Measurements from ENCODE around the gene C19orf47.

GRCh38 chr19:40367577-40368434, 19.6 kb upstream of the C19orf47 start:
- TF ChIP-seq CTCF (conservative IDR thresholded peaks at IDR 0.05 in 1 of 2, IDR thresholded peaks at IDR 0.05 in 1 of 2; ENCODE audit: extremely low read depth in 1 of 2, insufficient read depth in 1 of 2, low read depth in 1 of 2, low read length in 2 of 2) (no peak), EZH2 (IDR thresholded peaks at IDR 0.05; ENCODE audit: borderline replicate concordance, low read length) (no peak)

Data from mammary epithelial cell (primary cell).